Neural crest cell (in vitro differentiated cells): ENCODE measurements around the gene NTM. TPM values are rescaled to one million over a fixed set of nuclear protein-coding genes. Genes with fewer than 3 reads are reported as not detected.
A peak's percentile ranks its signal among the peaks of the same experiment; 100 is the strongest.

ENCODE experiments used
- DNase-seq: peaks from one replicate; pipeline ENCODE4 v3.0.0; 2021; ENCODE audit warnings: low read depth, mixed read lengths, low spot score
- H3K27ac Mint-ChIP-seq: one replicate; pipeline ENCODE4 v1.8.0; 2021; ENCODE audit warnings: mild to moderate bottlenecking, mixed read lengths; ENCODE audit not compliant: unreplicated experiment
- H3K27me3 Mint-ChIP-seq: 2 replicates; pipeline ENCODE4 v1.8.0; 2021; ENCODE audit warnings: low read depth, mild to moderate bottlenecking, mixed read lengths
- H3K36me3 Mint-ChIP-seq: 2 replicates; pipeline ENCODE4 v1.8.0; 2021; ENCODE audit warnings: low read depth, mild to moderate bottlenecking, mixed read lengths
- H3K4me1 Mint-ChIP-seq: 2 replicates; pipeline ENCODE4 v1.8.0; 2021; ENCODE audit warnings: mixed read lengths
- H3K4me3 Mint-ChIP-seq: one replicate; pipeline ENCODE4 v1.8.0; 2021; ENCODE audit warnings: mild to moderate bottlenecking, mixed read lengths
- H3K9me3 Mint-ChIP-seq: 2 replicates; pipeline ENCODE4 v1.8.0; 2021; ENCODE audit warnings: mixed read lengths
- CTCF ChIP-seq: fragments of 200-600 bp; sonication (generic); conservative IDR thresholded peaks from 2 replicates; pipeline ENCODE4 v1.5.0; 2021; ENCODE audit warnings: antibody characterized with exemption, mild to moderate bottlenecking
- total RNA-seq: library from RNA; stranded (reverse); gene quantifications from 2 replicates; pipeline ENCODE4 v1.2.1, GENCODE V29; 2021

The NTM gene
- total RNA-seq, 1 donor from 2014 or later = 11.3 TPM

- Mint-ChIP-seq H3K36me3 (no peaks in the 10 kb centered on the region), H3K4me1 (peaks cover 5% of the 10 kb centered on the region), H3K4me3 (no peak overlapping the region), H3K27ac (peak overlapping the region; percentile 2), H3K27me3 (peaks cover 11% of the 10 kb centered on the region), H3K9me3 (no peaks in the 10 kb centered on the region)
- no peak for DNase-seq
- TF ChIP-seq CTCF = no peak
These were observed 532.7 kb downstream of the NTM start for GRCh38 chr11:131903074-131903473.

GRCh38 chr11:131904756-131905155, 534.3 kb downstream of the NTM start:
- Mint-ChIP-seq H3K4me3 (no peak overlapping the region), H3K9me3 (no peaks in the 10 kb centered on the region), H3K4me1 (peaks cover 6% of the 10 kb centered on the region), H3K36me3 (no peaks in the 10 kb centered on the region), H3K27ac (no peak overlapping the region), H3K27me3 (peaks cover 28% of the 10 kb centered on the region)
- no peak for TF ChIP-seq CTCF
- DNase-seq = no peak

- no peak for TF ChIP-seq CTCF
- Mint-ChIP-seq H3K27me3 (peaks cover 42% of the 10 kb centered on the region), H3K36me3 (no peaks in the 10 kb centered on the region), H3K27ac (no peak overlapping the region), H3K4me1 (peaks cover 14% of the 10 kb centered on the region), H3K9me3 (no peaks in the 10 kb centered on the region), H3K4me3 (no peak overlapping the region)
- no peak for DNase-seq
These were observed 536.5 kb downstream of the NTM start for GRCh38 chr11:131906963-131907362.

GRCh38 chr11:131907371-131907770, 537.0 kb downstream of the NTM start:
- no peak for DNase-seq
- Mint-ChIP-seq H3K9me3 (no peaks in the 10 kb centered on the region), H3K27me3 (peaks cover 46% of the 10 kb centered on the region), H3K36me3 (no peaks in the 10 kb centered on the region), H3K4me3 (no peak overlapping the region), H3K27ac (no peak overlapping the region), H3K4me1 (peaks cover 14% of the 10 kb centered on the region)
- TF ChIP-seq CTCF = no peak

GRCh38 chr11:131908316-131908715, 537.9 kb downstream of the NTM start:
- no peaks in the 10 kb centered on the region for H3K36me3 Mint-ChIP-seq
- no peak overlapping the region for H3K27ac Mint-ChIP-seq
- no peak for DNase-seq
- no peak for TF ChIP-seq CTCF
- H3K27me3 Mint-ChIP-seq = peaks cover 51% of the 10 kb centered on the region
- H3K4me3 Mint-ChIP-seq = peak overlapping the region; percentile 33
- H3K4me1 Mint-ChIP-seq = peaks cover 14% of the 10 kb centered on the region
- no peaks in the 10 kb centered on the region for H3K9me3 Mint-ChIP-seq
